UCSD-AML1 (cell line): Measurements from ENCODE around the gene NDUFA13.

Experiments
- DNase-seq: peaks from one replicate; lab custom pipeline; 2025; ENCODE audit not compliant: unreplicated experiment; lab: John Stamatoyannopoulos, UW

The NDUFA13 gene

GRCh38 chr19:19506592-19506991 lies 9.4 kb upstream of the NDUFA13 start:
- no peak for DNase-seq

DNA sequence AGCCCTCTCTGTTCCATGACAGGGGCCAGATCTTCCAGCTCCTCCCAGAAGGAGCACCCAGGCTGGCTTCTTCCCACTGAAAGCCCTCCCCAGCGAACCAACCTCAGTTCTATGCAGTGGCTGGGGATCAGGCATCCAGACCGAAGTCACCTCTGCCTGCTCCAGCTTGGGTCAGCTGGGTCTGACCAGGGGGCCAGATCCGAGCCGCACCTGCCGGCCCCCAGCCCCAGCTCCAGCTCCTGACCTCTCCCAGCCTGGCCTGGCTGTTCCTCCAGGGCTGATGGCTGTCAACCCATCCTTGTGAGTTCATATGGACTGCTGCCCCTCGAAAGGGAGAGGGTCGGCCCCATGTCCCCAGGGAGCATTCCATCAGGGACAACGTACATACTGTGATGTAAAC lies 8.7 kb upstream of the NDUFA13 start:
- DNase-seq, result no peak

- DNase-seq, result no peak
These were observed 7.8 kb upstream of the NDUFA13 start for GRCh38 chr19:19508217-19508616.

GRCh38 chr19:19510432-19510831 lies 5.6 kb upstream of the NDUFA13 start:
- no peak for DNase-seq

GRCh38 chr19:19513682-19514081 lies 2.3 kb upstream of the NDUFA13 start:
- no peak for DNase-seq

DNA sequence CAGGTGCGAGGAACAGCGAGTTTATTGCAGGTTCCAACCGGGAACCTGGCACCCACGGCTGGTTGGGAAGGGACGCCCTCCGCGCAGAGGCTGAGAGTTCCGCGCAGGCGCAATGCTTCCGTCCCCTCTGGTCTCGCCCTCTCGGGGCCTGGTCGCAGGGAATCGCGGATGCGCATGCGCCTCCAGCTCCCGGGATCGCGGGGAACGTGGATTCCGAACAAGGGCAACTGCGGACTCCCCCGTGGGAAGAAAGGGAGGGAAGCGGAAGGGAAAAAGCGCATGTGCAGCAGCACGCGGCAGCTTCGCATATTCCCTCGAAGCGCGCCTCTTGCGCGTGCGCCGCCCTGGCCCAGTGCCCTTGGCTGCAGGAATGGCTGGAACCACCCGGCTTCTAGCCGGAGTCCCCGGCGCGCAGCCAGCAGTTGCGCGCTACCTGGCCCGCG lies 1.8 kb upstream of the NDUFA13 start:
- DNase-seq, result no peak

- DNase-seq, result no peak
These were observed 964 bp upstream of the NDUFA13 start, which contains the start of gene TSSK6 for GRCh38 chr19:19514881-19515641. TSSK6 (minus strand) TSS chr19:19515548; CDS start chr19:19515427, 121 bp downstream.

DNA sequence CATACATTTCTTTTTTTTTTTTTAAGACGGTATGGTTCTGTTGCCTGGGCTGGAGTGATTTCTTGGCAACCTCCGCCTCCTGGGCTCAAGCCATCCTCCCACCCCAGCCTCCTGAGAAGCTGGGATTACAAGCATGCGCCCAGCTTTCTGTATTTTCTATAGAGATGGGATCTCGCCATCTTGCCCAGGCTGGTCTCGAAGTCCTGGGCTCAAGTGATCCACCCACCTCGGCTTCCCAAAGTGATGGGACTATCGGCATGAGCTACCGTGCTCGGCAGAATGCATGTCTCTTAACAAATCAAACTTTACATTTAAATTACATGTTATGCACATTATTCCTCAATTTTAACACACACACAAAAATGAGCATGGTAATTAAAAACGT lies 1.2 kb downstream of the NDUFA13 start:
- no peak for DNase-seq

GRCh38 chr19:19520989-19521388 lies 5.0 kb downstream of the NDUFA13 start:
- no peak for DNase-seq

DNA sequence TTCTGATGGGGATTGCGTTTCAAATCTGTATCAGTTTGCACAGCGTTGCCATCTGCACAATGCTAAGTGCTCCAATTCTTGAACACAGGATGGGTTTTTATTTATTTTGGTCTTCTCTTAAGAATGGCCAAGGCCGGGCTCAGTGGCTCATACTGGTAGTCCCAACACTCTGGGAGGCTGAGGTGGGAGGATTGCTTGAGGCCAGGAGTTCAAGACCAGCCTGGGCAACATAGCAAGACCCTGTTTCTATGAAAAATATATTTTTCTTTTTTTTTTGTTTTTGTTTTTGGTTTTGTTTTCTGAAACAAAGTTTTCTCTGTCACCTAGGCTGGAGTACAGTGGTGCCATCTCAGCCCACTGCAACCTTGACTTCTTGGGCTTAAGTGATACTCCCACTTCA lies 7.2 kb downstream of the NDUFA13 start:
- DNase-seq, result no peak

DNA sequence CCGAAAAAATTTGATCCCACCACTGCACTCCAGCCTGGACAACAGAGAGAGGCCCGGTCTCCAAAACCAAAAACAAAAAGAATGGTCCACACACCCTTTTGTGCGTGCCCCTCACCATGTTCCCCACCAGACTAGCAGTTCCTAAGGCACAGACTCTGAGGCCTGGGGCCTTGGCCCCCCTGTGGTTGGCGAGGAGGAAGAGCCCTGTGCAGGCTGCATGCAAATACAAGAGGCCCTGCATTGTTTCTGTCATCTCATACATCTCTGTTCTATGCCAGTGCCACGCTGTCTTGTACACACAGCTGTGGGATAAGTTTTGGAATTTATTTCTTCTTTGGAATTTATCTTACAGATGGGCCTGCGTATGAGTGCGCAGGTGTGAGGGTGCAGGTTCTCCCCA lies 8.0 kb downstream of the NDUFA13 start:
- no peak for DNase-seq

DNA sequence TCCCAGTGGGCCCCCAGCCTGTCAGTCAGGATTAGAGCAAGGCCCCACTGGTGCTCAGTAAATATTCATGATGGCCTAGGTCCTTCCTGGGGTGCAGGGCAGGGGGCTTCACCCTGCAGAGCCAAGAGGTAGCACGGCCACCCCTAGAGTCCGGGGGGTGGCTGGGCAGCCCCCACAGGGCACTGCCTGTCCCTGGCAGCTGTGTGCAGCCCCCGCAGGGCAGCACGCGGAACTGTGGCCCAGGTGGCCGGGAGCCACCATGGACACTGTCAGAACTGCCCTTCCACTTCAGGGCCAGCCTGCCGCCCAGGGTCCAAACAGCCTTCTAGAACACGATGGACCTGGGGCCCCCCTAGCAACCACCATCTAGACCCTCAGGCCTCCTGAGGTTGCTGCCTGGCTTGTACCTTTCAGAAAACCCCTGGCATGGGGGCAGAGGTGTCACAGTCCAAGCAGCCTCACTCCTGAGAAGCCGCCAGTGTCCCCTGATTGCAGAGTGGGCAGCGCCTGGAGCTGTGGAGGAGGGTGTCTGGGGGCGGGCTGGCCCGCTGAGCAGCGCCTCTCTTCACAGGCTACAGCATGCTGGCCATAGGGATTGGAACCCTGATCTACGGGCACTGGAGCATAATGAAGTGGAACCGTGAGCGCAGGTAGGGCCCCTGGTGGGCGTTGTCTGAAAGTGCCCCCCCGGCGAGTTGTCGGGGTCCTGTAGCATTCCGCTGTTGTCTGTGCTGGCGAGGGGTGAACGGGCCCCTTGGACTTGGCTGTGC lies 9.8 kb downstream of the NDUFA13 start:
- no peak for DNase-seq

GRCh38 chr19:19526581-19527370 lies 10.8 kb downstream of the NDUFA13 start:
- DNase-seq, result no peak

- DNase-seq, result no peak
These were observed 11.3 kb downstream of the NDUFA13 start for GRCh38 chr19:19527371-19527656.

DNA sequence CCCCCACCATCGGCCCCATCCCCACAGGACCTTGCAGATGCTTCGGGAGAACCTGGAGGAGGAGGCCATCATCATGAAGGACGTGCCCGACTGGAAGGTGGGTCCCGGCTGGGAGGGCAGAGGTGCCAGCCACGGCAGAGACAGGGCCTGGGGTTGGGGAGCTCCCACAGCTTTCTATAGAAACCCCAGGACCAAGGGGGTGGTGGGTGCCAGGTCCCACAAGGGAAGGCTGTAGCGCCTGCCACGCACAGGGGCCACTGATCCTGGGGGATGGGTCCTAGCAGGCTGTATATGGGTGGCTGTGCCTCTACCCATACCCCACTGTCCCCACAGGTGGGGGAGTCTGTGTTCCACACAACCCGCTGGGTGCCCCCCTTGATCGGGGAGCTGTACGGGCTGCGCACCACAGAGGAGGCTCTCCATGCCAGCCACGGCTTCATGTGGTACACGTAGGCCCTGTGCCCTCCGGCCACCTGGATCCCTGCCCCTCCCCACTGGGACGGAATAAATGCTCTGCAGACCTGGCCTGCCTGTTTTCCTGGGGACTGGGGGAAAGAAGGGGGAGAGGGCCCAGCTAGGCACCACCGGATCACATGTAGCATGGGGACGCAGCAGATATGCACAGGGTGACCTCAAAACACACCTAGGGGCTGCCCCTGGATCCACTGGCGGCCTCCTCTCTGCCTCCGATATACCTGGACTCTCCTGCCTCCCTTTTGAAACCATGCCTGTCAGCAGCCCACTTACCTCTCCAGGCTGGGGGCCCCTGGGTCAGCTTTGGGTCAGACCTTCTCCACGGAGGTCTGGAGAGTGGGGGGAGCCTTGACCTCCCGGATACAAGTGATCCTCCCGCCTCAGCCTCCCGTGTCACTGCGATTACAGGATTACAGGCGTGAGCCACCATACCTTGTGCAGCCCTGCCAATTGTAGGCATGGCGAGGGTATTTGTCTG lies 11.9 kb downstream of the NDUFA13 start:
- DNase-seq, result no peak

DNA sequence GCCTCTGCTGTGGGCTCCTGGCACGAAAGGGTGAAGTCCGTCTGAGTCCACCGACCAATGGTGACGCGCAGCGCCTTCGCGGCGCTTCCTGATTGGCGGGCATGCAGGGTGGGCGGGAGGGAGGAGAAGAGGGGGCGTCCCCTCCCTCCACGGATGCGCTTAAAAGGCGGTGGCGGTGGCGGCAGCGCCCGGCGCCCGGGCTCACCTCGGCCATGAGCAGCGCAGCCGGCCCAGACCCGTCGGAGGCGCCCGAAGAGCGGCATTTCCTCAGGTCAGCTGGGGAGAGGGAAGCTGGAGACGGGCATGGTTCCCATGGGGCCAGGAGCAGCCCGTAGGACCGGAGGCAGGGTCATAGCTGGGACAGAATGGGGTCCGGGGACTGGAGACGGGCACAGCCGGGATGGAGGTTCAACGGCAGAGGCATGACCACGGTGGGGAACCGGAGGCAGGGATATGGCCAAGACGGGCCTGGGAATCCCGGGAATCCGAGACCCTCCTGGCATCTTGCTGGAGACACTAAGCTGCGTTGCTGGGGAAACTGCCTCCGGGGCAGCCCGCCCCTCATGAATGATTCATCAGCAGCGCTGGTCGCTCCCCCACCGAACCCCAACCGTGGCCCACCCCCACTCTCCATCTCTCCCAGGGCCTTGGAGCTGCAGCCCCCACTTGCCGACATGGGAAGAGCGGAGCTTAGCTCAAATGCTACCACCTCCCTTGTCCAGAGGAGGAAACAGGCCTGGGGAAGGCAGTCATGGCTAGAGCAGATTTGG lies 12.9 kb downstream of the NDUFA13 start, which contains the start of gene YJEFN3:
YJEFN3 (plus strand) TSS at position 191 of the 770 bp plus-strand sequence; CDS start at position 213, 22 bp downstream.
- DNase-seq, result no peak

DNA sequence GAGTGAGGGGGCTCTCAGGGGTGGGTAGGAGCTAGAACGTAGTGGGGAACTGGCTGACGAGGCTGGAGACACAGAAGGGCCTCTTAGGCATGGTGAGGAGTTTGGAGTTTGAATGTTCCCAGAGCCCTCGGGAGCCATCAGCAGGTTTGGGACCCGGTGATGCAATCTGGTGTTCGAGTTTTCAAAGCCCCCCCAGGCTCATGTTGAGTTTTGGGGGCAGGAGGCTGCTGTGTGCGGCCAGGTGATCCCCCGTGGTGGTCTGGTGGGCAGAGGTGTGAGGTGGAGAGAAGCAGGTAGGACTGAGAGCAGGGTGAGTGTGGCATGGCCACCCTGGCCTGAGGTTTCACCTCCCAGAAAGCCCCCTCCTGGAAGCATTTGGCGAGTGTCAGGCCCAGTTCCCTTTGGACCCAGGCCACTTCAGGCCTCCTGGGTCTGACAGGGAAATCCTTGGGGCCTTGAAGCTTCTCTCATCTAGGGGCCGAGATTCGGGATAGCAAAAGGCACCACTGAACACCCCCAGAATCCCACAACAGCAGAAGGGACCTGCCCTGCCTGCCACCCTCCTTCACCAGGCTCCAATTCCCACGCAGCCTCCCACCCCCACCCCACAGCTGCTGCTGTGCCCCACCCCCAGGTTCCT lies 13.9 kb downstream of the NDUFA13 start:
- no peak for DNase-seq

GRCh38 chr19:19530423-19530804 lies 14.4 kb downstream of the NDUFA13 start:
- DNase-seq, result no peak

- no peak for DNase-seq
These were observed 14.9 kb downstream of the NDUFA13 start for GRCh38 chr19:19530889-19531288.
